Tibial nerve (tissue), 4 donors: Measurements from ENCODE around the gene BTRC. TPM values are rescaled to one million over a fixed set of nuclear protein-coding genes. Genes with fewer than 3 reads are reported as not detected.
"Not testable (repeated sequence)": the region's sequence is repeated elsewhere in the genome, so short reads cannot be mapped to it uniquely, and the experiment has no call there.

Experiments used
- DNase-seq, 2 donors: peaks; one replicate each; pipeline ENCODE4 v3.0.0-alpha.2; 2019; ENCODE audit warnings: low spot score in 2 of 2
- H3K27ac ChIP-seq, 4 donors: fragments of 200-600 bp; sonication (generic) in 3 of 4; one replicate each; pipeline ENCODE4 v1.5.1; 2017 to 2019; ENCODE audit warnings: mild to moderate bottlenecking in 1 of 4
- H3K27me3 ChIP-seq, 2 donors: fragments of 200-600 bp; sonication (generic) in 1 of 2; one replicate each; pipeline versions ENCODE4 v1.5.1 to v1.6.0; 2017 to 2019
- H3K36me3 ChIP-seq, 3 donors: fragments of 200-600 bp; sonication (generic); one replicate each; pipeline ENCODE4 v1.5.1; 2018 to 2019
- H3K4me1 ChIP-seq, 4 donors: fragments of 200-600 bp; sonication (generic) in 3 of 4; one replicate each; pipeline ENCODE4 v1.5.1; 2017 to 2019
- H3K4me3 ChIP-seq, 4 donors: fragments of 200-600 bp; sonication (generic) in 3 of 4; one replicate each; pipeline ENCODE4 v1.5.1; 2017 to 2019; ENCODE audit warnings: mild to moderate bottlenecking in 1 of 4, moderate library complexity in 1 of 4
- H3K9me3 ChIP-seq, 4 donors: fragments of 200-600 bp; sonication (generic) in 3 of 4; one replicate each; pipeline ENCODE4 v1.5.1; 2017 to 2019
- CTCF ChIP-seq, 5 experiments: fragments of 200-600 bp in 3 of 5; fragments of 450-650 bp in 2 of 5; sonication (generic) in 3 of 5; IDR thresholded peaks; one replicate each; pipeline ENCODE4 v1.5.1; 2016 to 2019; ENCODE audit warnings: antibody characterized with exemption in 5 of 5, mild to moderate bottlenecking in 3 of 5, moderate library complexity in 2 of 5
- EP300 ChIP-seq, 2 donors: sonication (generic); formaldehyde crosslinking; IDR thresholded peaks; one replicate each; pipeline ENCODE4 v1.6.1; 2017; ENCODE audit warnings: antibody characterized with exemption in 2 of 2, mild to moderate bottlenecking in 1 of 2
- POLR2A ChIP-seq, 2 donors: fragments of 450-650 bp; IDR thresholded peaks; one replicate each; pipeline ENCODE4 v1.6.1; 2017; ENCODE audit warnings: antibody characterized with exemption in 2 of 2, mild to moderate bottlenecking in 2 of 2, moderate library complexity in 2 of 2
- WGBS, 2 donors: methylation state at CpG; one replicate each; pipeline ENCODE4 v1.1.5; 2018; 5-methylcytosine and 5-hydroxymethylcytosine counted together
- total RNA-seq, 4 donors: library from RNA; depleted of rRNA; stranded (reverse); fragments of >200 nt; gene quantifications; one replicate each; pipeline ENCODE4 v1.1.0, GENCODE V29; 2016

The BTRC gene
- total RNA-seq, 4 donors from 2014 or later, result 7.9 to 14.2 (median 8.8) TPM

GRCh38 chr10:101580486-101581399 lies 226.8 kb downstream of the BTRC start:
- Histone ChIP-seq H3K4me1 (no peaks in the 10 kb centered on the region), H3K36me3 (peaks cover 0 to 93% (median 18%) of the 10 kb centered on the region in 3 donors), H3K27me3 (no peaks in the 10 kb centered on the region), H3K27ac (no peak overlapping the region), H3K9me3 (no peaks in the 10 kb centered on the region), H3K4me3 (no peak overlapping the region)
- no peak for TF ChIP-seq EP300 (IDR thresholded peaks at IDR 0.05)
- no peak for TF ChIP-seq CTCF (IDR thresholded peaks at IDR 0.05)
- no peak for TF ChIP-seq POLR2A (IDR thresholded peaks at IDR 0.05)
- no peak for DNase-seq
- WGBS, 2 donors, result 76 to 80% methylated on average over 9 to 10 of the region's 10 CpGs

- no peak for DNase-seq
- Histone ChIP-seq H3K4me3 (no peak overlapping the region), H3K9me3 (no peaks in the 10 kb centered on the region), H3K27me3 (no peaks in the 10 kb centered on the region), H3K27ac (no peak overlapping the region), H3K36me3 (peaks cover 0 to 54% (median 9%) of the 10 kb centered on the region in 3 donors), H3K4me1 (peaks cover 0 to 29% (median 15%) of the 10 kb centered on the region in 4 donors)
- 91 to 95% methylated on average over 9 of the region's 9 CpGs for WGBS, 2 donors
- no peak for TF ChIP-seq CTCF (IDR thresholded peaks at IDR 0.05)
- no peak for TF ChIP-seq POLR2A (IDR thresholded peaks at IDR 0.05)
- no peak for TF ChIP-seq EP300 (IDR thresholded peaks at IDR 0.05)
Measured at GRCh38 chr10:101585841-101586240, 231.9 kb downstream of the BTRC start.

GRCh38 chr10:101587725-101588653 lies 234.0 kb downstream of the BTRC start, which contains the start of the genes DPCD and POLL:
Gene DPCD (plus strand): TSS chr10:101588321. CDS start chr10:101588337, 16 bp downstream.
Gene POLL (minus strand): TSS chr10:101588257. CDS start chr10:101587360, 897 bp downstream.
- H3K4me1 ChIP-seq, result peaks cover 0 to 29% (median 16%) of the 10 kb centered on the region in 4 donors
- no peak for TF ChIP-seq CTCF (IDR thresholded peaks at IDR 0.05)
- TF ChIP-seq POLR2A (IDR thresholded peaks at IDR 0.05), result no peak
- TF ChIP-seq EP300 (IDR thresholded peaks at IDR 0.05), result peak; percentile 63 to 74
- peaks cover 0 to 33% (median 6%) of the 10 kb centered on the region in 3 donors for H3K36me3 ChIP-seq
- H3K27ac ChIP-seq, result peak within 1 kb of the TSS; percentile 21 to 80 (median 71)
- WGBS, 2 donors, result 0 to 1% methylated on average over 48 to 50 of the region's 50 CpGs
- peak; percentile 98 to 99 for DNase-seq
- H3K27me3 ChIP-seq, result no peaks in the 10 kb centered on the region
- no peaks in the 10 kb centered on the region for H3K9me3 ChIP-seq
- peak within 1 kb of the TSS; percentile 62 to 88 (median 77) for H3K4me3 ChIP-seq

- Histone ChIP-seq H3K36me3 (peaks cover 0 to 24% (median 0%) of the 10 kb centered on the region in 3 donors), H3K27me3 (no peaks in the 10 kb centered on the region), H3K4me3 (peak overlapping the region in 3 of 4 donors; percentile 62 to 88 (median 72)), H3K4me1 (peaks cover 0 to 29% (median 17%) of the 10 kb centered on the region in 4 donors), H3K27ac (no peak overlapping the region), H3K9me3 (no peaks in the 10 kb centered on the region)
- no peak for DNase-seq
- TF ChIP-seq POLR2A (IDR thresholded peaks at IDR 0.05) (no peak), EP300 (IDR thresholded peaks at IDR 0.05) (no peak), CTCF (IDR thresholded peaks at IDR 0.05) (no peak)
- WGBS, 2 donors, result 70 to 73% methylated on average over 5 of the region's 5 CpGs
Measured at GRCh38 chr10:101588879-101589278, 234.9 kb downstream of the BTRC start.

- DNase-seq, H3K27me3 ChIP-seq, H3K4me3 ChIP-seq, H3K27ac ChIP-seq, H3K9me3 ChIP-seq, H3K36me3 ChIP-seq: not testable (repeated sequence)
- WGBS, 2 donors, result 67 to 71% methylated on average over 2 of the region's 2 CpGs
- peaks cover 0 to 20% (median 7%) of the 10 kb centered on the region in 4 donors for H3K4me1 ChIP-seq
Measured at GRCh38 chr10:101593331-101593730, 239.4 kb downstream of the BTRC start.
